H1 (cell line): Measurements from ENCODE around the gene RALGAPB.

ENCODE experiments used
- CHD1 ChIP-seq: IDR thresholded peaks from 2 replicates; pipeline ENCODE4 v1.6.1; 2012; ENCODE audit warnings: low read depth, low read length, improper control_type of control experiment
- CREB1 ChIP-seq: IDR thresholded peaks from 2 replicates; pipeline ENCODE4 v1.6.1; 2012; ENCODE audit warnings: inconsistent platforms
- POLR2AphosphoS5 ChIP-seq: IDR thresholded peaks from 2 replicates; pipeline ENCODE4 v1.6.1; 2011; ENCODE audit warnings: low read depth, low read length
- SIX5 ChIP-seq: IDR thresholded peaks from 2 replicates; pipeline ENCODE4 v1.6.1; 2011; ENCODE audit warnings: mild to moderate bottlenecking, low read depth, low read length
- ZNF274 ChIP-seq: IDR thresholded peaks from 2 replicates; pipeline ENCODE4 v1.7.0; 2012; ENCODE audit warnings: low read length, borderline replicate concordance; ENCODE audit errors: extremely low read depth
- TF ChIP-seq, protein P1 (sequence below): IDR thresholded peaks from 2 replicates; pipeline ENCODE4 v1.6.1; 2012; ENCODE audit warnings: low read length, inconsistent platforms
- TF ChIP-seq, protein P2 (sequence below), 3 experiments: IDR thresholded peaks; 1 replicate in 2 of 3; 2 replicates in 1 of 3; pipeline versions ENCODE4 v1.5.1 to v1.6.1; 2011; ENCODE audit warnings: low read length in 3 of 3, mild to moderate bottlenecking in 3 of 3, inconsistent platforms in 2 of 3, low read depth in 1 of 3, moderate library complexity in 1 of 3; ENCODE audit not compliant: insufficient read depth in 1 of 3; ENCODE audit errors: control extremely low read depth in 1 of 3

DNA sequence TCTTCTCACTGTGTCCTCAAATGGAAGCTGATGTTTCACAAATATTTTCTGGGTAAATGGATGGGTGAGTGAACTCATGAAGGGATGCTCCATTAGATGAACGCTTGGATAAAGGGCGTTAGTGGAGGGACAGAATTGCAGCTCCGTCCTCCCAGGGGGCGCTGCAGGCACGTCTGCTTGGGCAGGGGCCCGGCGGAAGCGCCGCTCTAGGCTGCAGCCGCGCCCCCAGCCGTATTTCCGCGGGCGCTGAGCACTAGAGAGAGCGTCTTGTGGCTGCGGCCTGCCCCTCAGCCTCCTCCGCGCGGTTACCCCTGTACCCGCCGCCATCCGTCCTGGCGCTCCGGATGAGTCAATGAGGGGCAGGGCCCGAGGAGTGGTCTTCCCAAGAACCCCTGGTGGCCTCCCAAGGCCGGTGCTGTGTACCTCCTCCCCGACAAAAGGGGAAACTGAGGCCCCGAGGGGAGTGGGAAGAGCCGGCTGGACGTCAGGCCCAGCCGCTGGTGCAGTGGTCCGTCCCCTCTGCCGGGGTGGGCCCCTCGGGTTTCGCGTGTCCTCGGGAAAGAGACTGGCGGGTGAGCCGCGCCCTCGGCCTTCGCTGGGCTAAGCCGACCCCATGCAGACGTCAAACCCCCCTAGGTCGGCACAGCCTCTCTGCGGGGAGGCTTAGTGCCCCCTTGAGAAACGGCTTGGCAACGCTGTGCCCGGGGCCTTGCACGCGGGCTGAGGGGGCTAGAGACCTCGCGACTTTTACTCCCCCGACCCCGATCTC, 26.0 kb upstream of the RALGAPB start:
- TF ChIP-seq, protein P1, sequence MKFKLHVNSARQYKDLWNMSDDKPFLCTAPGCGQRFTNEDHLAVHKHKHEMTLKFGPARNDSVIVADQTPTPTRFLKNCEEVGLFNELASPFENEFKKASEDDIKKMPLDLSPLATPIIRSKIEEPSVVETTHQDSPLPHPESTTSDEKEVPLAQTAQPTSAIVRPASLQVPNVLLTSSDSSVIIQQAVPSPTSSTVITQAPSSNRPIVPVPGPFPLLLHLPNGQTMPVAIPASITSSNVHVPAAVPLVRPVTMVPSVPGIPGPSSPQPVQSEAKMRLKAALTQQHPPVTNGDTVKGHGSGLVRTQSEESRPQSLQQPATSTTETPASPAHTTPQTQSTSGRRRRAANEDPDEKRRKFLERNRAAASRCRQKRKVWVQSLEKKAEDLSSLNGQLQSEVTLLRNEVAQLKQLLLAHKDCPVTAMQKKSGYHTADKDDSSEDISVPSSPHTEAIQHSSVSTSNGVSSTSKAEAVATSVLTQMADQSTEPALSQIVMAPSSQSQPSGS, result peak; percentile 64; the same call in 1 of the 2 replicates
- TF ChIP-seq ZNF274, result no peak
- TF ChIP-seq, protein P2, sequence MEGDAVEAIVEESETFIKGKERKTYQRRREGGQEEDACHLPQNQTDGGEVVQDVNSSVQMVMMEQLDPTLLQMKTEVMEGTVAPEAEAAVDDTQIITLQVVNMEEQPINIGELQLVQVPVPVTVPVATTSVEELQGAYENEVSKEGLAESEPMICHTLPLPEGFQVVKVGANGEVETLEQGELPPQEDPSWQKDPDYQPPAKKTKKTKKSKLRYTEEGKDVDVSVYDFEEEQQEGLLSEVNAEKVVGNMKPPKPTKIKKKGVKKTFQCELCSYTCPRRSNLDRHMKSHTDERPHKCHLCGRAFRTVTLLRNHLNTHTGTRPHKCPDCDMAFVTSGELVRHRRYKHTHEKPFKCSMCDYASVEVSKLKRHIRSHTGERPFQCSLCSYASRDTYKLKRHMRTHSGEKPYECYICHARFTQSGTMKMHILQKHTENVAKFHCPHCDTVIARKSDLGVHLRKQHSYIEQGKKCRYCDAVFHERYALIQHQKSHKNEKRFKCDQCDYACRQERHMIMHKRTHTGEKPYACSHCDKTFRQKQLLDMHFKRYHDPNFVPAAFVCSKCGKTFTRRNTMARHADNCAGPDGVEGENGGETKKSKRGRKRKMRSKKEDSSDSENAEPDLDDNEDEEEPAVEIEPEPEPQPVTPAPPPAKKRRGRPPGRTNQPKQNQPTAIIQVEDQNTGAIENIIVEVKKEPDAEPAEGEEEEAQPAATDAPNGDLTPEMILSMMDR (IDR thresholded peaks at IDR 0.05; ENCODE audit: control extremely low read depth in 1 of 3, insufficient read depth in 1 of 3, low read depth in 1 of 3, low read length in 3 of 3), result peak; percentile 96 to 97 (median 97)
- peak; percentile 88 for TF ChIP-seq POLR2AphosphoS5
- TF ChIP-seq CREB1, result peak; percentile 76
- no peak for TF ChIP-seq SIX5
- TF ChIP-seq CHD1, result no peak
